GM19372 (cell line): Measurements from ENCODE around the gene FITM2.

ENCODE experiments used
- ATAC-seq: cut with Tn5 transposase; IDR thresholded peaks from one replicate; pipeline ENCODE4 v1.9.1; 2021; ENCODE audit warnings: mild to moderate bottlenecking, low read depth, moderate library complexity; ENCODE audit not compliant: unreplicated experiment

The FITM2 gene

GRCh38 chr20:44287272-44288097 is 23.5 kb downstream of the FITM2 start:
- no peak for ATAC-seq

- no peak for ATAC-seq
These were observed 27.0 kb downstream of the FITM2 start for GRCh38 chr20:44284032-44284431.

GRCh38 chr20:44282192-44282591 is 28.8 kb downstream of the FITM2 start:
- no peak for ATAC-seq

- ATAC-seq: no peak
These were observed 30.6 kb downstream of the FITM2 start for GRCh38 chr20:44280387-44280786.

GRCh38 chr20:44279228-44279627 is 31.8 kb downstream of the FITM2 start:
- ATAC-seq: no peak

- no peak for ATAC-seq
These were observed 36.5 kb downstream of the FITM2 start for GRCh38 chr20:44274303-44275017.

GRCh38 chr20:44273231-44274215 is 37.5 kb downstream of the FITM2 start:
- no peak for ATAC-seq

GRCh38 chr20:44271915-44272663 is 38.9 kb downstream of the FITM2 start:
- no peak for ATAC-seq

GRCh38 chr20:44268802-44269201 is 42.2 kb downstream of the FITM2 start:
- no peak for ATAC-seq

- no peak for ATAC-seq
These were observed 46.7 kb downstream of the FITM2 start for GRCh38 chr20:44264287-44264686.

GRCh38 chr20:44258226-44258890 is 52.6 kb downstream of the FITM2 start:
- ATAC-seq: no peak

GRCh38 chr20:44256961-44257360 is 54.0 kb downstream of the FITM2 start:
- ATAC-seq: no peak

GRCh38 chr20:44255942-44256341 is 55.1 kb downstream of the FITM2 start:
- ATAC-seq: no peak

GRCh38 chr20:44254073-44254472 is 56.9 kb downstream of the FITM2 start:
- ATAC-seq: no peak

GRCh38 chr20:44253528-44253927 is 57.5 kb downstream of the FITM2 start:
- ATAC-seq: no peak
